DMS114 treated with DMSO at 0.1 percent for 48 hours (cell line): Measurements from ENCODE around the gene ZNF761.
"Not testable (repeated sequence)": the region's sequence is repeated elsewhere in the genome, so short reads cannot be mapped to it uniquely, and the experiment has no call there.

ENCODE experiments used
- DNase-seq: peaks from one replicate; lab custom pipeline; 2025; ENCODE audit not compliant: unreplicated experiment; lab: John Stamatoyannopoulos, UW

The ZNF761 gene

DNA sequence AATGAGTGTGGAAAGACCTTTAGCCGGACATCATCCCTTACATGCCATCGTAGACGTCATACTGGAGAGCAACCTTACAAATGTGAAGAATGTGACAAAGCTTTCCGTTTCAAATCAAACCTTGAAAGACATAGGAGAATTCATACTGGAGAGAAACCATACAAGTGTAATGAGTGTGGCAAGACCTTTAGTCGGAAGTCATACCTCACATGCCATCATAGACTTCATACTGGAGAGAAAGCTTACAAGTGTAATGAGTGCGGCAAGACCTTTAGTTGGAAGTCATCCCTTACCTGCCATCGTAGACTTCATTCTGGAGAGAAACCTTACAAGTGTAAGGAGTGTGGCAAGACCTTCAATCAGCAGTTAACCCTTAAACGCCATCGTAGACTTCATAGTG is 24.0 kb downstream of the ZNF761 start:
- no peak for DNase-seq

- DNase-seq, result not testable (repeated sequence)
These were observed 28.4 kb downstream of the ZNF761 start for GRCh38 chr19:53460131-53460721.

DNA sequence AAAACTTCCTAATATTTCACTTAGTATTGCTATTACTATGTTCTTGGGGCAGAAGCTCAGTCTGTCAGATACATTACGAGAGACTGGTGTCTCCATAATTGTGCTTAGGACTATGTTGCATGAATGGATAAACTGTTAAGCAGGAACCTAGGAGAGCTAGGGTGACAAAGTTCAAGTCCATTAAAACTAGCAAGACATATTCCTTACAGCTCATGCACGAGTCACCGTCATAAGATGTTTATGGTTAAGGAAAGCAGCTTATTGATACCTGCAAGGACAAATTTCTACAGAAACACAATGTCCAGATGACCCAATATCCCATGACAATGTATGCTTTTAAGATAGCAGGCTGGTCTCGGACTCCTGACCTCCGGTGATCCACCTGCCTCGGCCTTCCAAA is 30.1 kb downstream of the ZNF761 start:
- no peak for DNase-seq

DNA sequence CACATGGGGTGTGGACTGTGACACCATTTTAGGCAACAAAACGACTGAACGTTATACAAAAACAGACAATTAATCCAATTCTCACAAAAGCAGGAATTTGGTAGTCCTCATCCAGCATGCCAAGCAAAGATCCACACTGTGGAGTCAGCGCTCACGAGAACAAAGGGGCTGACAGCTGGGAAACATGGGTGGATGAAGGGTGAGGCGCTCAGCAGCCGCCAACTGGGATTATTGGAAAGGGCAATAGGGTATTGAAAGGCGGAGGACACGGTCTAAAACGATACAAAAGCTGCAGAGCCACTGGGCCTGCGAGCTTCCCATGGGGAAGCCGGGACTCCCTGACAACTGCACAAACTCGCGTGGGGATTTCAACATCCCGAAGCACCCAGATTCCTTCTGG is 31.1 kb downstream of the ZNF761 start:
- no peak for DNase-seq

GRCh38 chr19:53463263-53463662 is 31.5 kb downstream of the ZNF761 start:
- no peak for DNase-seq

DNA sequence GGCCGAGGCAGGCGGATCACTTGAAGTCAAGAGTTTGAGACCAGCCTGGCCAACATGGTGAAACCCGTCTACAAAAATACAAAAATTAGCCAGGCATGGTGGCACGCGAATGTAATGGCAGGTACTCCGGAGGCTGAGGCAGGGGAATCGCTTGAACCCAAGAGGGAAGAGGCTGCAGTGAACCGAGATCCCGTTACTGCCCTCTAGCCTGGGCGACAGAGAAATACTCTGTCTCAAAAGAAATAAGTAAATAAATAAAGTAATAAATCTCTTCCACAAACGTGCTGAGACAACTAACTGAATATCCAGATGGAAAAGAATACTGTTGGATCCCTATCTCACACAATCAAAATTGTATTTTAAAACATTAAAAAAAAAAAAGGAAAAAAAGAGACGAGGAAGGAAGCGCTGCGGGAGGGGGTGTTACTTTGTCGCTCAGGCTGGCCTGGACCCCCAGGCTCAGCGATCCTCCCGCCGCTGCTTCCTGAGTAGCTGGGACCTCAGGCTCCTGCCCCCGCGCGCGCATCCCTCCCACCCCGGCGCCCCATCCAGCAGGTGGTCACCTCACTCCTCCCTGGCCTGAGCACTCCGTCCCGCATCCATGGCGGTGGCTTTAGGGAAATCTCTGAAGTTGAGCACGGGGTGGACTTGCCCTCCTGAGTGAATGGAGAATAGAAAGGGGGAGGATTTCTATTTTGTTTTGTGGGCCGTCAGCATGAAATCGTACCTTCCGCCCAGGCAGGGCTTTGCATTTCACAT is 35.1 kb downstream of the ZNF761 start:
- no peak for DNase-seq

DNA sequence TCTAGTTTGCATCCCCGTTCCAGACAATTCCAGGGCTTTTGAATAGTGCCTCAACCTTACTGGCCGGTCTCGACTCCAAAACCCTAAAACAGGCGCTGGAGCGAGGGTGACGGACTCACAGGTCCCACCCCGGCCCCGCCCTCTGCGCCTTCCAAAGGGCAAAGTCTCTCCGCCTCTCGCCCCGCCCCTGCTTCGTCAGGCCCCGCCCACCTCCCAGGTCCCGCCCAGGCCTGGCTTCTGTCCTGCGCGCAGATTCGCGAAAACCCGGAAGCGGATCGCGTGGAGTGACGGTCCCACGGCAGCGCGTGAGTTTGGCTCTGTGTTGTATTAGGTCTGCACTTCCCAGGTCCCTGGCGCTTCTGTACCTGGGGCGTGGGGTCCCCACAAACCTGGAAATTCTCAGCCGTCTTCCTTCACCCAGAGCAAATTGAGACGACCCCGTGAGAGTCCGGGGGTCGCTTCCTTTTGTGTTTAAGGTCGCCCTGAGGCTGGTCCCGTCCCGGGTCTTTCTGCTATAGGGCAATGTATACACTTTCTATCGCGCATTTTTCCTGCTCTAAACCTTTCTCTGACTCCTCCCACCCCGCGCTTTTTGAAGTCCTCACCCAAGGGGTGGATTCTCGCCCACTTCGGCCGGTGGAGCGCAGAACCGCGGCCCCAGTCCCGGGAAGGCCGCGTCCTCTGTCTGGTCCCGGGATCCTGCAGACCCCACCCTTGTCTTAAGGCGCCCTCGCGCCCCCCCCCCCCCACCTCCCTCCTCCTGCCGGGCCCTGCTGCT is 35.9 kb downstream of the ZNF761 start, which contains the start of gene ZNF813:
Gene ZNF813, plus strand, starts transcription at position 249 of the 778 bp plus-strand sequence. CDS start 16,090 bp downstream, outside the sequence.
- peak; percentile 68 for DNase-seq

- DNase-seq, result not testable (repeated sequence)
These were observed 36.8 kb downstream of the ZNF761 start for GRCh38 chr19:53468628-53469027.

GRCh38 chr19:53471916-53472315 is 40.1 kb downstream of the ZNF761 start:
- no peak for DNase-seq

GRCh38 chr19:53474832-53475231 is 43.0 kb downstream of the ZNF761 start:
- not testable (repeated sequence) for DNase-seq

DNA sequence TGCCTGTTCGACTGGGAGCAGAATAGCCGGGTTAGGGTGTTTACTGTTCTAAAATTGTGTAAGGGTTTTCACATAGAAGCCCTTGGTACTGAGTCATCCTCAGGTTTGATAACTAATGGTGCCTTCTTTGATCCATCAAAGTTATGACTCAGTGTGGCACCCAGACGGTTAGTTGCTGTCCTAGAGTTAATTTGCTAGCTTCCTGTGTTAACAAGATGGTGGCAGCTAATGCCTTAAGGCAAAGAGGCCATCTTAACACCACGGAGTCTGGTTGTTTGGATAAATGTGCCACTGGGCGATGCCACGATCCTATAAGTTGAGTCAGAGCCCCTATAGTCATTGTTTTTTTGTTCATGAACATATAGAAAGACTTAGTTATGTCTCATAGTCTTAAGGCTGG is 43.7 kb downstream of the ZNF761 start:
- not testable (repeated sequence) for DNase-seq

- DNase-seq, result not testable (repeated sequence)
These were observed 52.0 kb downstream of the ZNF761 start for GRCh38 chr19:53483751-53484150.

DNA sequence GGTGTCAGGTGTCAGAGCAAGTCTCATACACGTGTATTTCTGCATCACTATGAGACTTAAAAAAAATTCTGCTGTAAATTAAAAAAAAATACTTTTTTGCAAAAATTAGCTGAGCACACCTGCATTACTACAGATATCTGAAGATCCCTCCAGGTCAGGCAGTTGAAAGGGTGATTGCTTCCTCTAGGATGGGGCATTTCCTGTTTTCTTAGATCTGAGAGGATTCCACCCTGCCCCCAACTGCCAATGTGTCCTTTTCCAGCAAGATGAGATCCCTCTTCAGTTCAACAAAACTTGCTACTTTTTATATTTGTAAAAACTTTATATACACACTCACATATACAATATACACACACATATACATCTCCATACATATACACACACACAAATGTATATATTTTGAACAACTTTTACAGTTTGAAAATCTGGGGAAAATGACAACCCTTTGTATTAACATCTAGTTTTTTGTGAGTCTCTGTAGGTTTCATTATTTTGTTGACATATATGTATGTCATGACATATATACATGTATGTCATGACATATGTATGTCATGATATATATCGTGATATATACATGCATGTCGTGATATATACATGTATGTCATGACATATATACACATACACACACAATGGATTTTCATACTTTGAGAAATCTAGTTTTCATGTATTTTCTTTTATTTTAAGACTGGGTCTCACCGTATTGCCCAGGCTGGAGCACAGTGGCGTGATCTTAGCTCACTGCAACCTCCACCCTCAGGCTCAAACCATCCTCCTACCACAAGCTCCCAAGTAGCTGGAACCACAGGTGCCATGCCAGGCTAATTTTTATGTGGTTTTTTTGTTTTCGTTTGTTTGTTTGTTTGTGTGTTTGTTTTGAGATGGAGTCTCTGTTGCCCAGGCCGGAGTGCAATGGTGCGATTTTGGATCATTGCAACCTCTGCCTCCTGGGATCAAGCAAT is 53.5 kb downstream of the ZNF761 start:
- no peak for DNase-seq

DNA sequence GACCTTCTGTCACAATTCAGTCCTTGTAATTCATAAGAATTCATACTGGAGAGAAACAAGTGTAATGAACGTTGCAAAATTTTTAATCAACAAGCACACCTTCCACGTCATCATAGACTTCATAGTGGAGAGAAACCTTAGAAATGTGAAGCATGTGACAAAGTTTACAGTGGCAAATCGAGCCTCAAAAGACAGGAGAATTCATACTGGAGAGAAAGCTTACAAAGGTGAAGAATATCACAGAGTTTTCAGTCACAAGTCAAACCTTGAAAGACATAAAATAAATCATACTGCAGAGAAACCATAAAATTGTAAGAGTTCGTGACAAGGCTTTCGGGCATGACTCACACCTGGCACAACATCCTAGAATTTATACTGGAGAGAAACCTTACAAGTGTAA is 60.4 kb downstream of the ZNF761 start:
- DNase-seq, result no peak

DNA sequence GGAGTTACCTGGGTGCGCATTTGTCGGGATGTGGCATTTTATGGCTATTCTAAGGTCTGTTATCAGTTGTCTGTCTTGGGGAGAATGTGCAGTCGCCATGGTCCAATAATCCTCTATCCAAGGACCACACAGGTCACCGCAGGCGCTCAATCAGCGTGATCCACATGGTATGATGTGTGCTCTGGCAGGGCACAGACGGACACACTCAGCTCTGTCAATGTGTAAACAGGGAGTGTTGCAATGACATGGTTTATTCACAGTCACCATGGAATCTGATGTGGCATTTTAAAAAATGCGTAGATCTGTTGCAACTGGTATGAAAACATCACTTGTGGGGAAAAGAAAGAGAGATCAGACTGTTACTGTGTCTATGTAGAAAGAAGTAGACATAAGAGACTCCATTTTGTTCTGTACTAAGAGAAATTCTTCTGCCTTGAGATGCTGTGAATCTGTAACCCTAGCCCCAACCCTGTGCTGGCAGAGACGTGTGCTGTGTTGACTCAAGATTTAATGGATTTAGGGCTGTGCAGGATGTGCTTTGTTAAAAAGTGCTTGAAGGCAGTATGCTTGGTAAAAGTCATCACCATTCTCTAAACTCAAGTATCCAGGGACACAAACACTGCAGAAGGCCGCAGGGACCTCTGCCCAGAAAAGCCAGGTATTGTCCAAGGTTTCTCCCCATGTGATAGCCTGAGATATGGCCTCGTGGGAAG is 65.7 kb downstream of the ZNF761 start:
- DNase-seq, result not testable (repeated sequence)

GRCh38 chr19:53498024-53498395 is 66.2 kb downstream of the ZNF761 start:
- DNase-seq, result not testable (repeated sequence)

DNA sequence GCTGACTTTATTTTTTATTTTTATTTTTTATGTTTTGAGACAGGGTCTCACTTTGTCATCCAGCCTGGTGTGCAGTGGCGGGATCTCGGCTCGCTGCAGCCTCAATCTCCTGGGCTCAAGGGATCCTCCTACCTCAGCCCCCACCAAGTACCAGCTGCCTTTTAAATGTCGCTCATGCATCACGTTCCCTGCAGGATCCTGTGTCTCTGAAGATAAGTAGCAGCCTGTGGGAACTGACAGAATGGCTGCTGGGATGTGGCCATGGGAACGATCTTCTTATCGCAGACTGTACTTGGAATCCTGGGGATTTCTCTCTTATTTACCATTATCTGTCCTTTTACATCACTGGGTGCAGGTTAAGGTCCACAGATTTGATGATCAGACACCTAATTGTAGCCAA is 71.4 kb downstream of the ZNF761 start:
- DNase-seq, result not testable (repeated sequence)

DNA sequence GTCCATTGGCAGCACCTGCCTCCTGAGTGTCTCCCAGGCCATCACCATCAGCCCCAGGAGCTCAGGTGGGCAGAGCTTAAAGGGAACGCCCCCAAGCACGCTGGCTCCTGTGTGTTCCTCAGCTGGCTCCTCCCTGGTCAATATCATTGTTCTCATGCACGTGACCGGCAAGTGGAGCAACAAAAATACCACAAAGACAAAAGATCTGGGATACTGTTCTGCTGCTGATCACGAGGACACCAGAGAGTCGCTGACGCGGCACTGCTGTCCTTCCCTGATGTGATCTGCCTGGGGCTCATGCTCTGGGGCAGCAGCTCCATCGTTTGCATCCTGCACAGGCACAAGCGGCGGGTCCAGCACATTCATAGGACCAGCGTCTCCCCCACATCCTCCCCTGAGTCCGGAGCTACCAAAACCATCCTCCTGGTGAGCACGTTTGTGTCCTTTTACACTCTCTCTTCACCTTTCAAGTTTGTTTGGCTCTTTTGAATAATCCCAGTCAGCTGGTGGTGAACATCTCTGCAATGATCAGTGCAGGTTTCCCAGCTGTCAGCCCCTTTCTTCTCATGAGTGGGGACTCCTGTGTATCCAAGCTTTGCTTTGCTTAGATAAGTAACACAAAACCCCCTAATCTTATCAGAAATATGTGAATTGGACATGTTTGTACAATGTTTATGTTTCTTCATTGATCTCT is 72.0 kb downstream of the ZNF761 start:
- not testable (repeated sequence) for DNase-seq

- DNase-seq, result not testable (repeated sequence)
These were observed 72.5 kb downstream of the ZNF761 start for GRCh38 chr19:53504365-53504703.

DNA sequence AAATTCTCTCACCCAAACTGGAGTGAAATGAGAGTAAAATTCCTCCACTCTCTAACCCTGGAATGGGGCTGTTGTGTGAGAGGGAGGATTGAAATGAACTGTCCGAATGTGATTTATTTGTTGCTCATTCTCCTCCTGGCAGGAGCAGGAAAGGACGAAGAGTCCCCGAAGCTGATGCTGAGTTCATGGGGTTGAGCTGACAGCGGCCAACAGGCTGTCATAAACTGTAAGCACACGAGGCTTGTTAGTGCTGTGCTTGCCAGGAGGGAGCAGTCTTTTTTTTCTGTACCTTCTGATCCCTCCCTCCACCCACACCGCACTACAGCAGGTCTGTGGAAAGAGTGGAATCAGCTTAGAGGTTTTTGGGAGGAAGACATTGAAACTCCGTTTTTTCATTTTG is 73.1 kb downstream of the ZNF761 start:
- no peak for DNase-seq
